HG03025 (cell line): ENCODE measurements around the gene TBX18.

Experiments used
- ATAC-seq: cut with Tn5 transposase; IDR thresholded peaks from one replicate; pipeline ENCODE4 v1.9.1; 2021; ENCODE audit warnings: mild to moderate bottlenecking, moderate library complexity; ENCODE audit not compliant: unreplicated experiment, low FRiP score

TBX18 gene

DNA sequence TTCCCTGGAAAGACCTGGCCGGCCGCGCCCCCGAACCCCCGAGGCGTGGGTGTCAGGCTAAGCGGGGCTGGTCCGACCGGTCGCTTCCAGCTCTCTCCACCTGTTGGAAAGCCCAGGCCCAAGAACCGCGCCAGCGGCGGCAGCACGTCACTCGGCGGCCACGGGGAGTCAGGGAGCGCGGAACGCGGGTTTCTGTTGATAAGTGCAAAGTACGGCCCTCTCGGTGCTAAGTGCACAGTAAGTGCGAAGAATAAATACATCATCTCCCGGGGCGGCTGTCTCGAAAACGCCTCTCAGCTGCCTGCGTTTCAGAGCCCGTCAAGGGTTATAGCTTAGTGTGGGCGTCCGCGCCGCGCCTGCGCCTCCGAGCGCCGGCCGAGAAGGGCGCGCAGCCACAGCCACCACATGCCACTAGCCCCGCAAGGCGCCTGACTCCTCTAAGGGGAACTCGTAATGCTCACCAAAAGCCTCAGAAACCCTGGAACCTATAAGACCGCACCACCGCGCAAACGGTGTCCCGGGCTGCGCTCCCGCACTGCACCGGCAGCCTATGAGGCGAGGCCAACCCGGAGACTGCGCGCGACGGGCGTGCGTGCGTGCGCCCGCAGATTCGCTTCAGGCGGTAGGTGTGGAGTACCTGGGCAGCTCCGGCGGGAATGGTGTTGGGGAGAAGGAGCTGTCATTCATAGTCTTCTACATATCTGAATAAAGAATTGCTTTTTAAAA lies 9.2 kb upstream of the TBX18 start:
- no peak for ATAC-seq

DNA sequence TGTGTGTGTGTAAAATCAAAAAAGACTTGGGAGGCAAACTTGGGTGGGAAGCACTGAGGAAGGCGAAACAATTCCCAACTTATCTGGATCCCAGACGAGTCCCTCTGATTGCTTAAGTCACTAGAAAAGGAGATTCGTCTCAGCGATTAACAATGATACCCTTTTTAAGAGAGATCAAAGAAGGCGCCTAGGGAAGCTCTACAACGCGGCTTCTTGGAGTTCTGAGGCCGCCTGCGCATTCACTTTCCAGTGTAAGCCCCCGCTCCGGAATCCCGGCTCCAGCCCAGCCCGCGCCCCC lies 8.7 kb upstream of the TBX18 start:
- no peak for ATAC-seq

DNA sequence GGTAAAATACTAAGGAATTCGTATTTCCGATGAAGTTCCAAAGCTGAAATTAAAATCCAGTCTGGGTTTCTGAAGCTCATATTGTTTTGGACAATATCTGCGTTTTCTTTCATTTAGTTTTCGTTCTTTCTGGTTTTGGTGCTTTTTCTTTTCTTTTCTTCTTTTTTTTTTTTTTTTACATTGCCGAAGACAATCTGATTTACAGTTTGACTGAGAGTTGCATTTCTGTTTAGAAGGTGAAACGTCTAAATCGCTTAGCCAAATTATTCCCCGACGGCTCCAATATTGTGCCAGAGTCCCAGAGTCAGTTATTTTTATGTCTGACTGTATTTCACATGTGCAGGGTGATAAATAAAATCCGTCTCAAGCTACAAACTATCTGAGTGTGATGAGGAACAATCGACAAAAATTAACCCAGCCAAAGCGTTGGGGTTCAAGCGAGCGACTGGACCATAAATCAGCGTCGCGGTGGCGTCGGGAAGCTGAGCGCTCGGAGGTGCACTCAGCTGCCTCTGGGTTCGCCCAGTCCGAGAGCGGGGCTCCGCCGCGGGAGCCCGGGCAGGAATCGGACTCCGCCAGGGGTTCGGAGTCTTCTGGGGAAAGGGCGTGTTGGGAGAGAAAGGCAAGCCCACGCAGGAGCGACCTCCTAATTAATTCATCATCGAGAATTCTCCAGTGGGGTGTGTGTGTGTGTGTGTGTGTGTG lies 8.2 kb upstream of the TBX18 start:
- ATAC-seq, result no peak

DNA sequence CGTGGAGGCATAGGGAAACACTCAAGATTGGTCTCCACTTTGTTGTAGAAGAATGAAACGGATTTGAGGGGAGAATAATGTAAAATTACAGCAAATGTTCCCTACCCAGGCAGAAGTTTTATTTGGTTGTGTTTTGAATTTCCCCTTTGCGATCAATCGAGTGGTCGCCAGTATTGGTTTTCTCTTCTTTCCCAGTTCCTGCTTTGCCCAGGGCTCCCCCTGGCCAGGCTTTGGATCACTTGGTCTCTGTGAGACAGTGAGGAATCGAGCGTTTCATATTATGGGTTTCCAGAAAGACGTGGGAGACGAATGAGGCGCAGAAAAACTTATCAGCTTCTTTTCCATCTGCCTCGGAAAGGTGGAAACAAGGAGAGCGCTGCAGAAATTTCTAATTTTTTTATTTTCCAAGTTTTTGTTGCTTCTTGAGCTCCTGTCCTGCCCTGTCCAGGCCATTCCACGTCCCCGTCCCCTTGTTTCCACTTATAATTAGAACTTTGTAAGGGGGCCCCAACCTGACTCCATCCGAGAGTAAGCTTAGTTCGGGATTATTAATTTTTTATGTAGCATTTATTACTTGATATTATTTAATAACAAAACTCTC lies 7.5 kb upstream of the TBX18 start:
- ATAC-seq, result no peak

DNA sequence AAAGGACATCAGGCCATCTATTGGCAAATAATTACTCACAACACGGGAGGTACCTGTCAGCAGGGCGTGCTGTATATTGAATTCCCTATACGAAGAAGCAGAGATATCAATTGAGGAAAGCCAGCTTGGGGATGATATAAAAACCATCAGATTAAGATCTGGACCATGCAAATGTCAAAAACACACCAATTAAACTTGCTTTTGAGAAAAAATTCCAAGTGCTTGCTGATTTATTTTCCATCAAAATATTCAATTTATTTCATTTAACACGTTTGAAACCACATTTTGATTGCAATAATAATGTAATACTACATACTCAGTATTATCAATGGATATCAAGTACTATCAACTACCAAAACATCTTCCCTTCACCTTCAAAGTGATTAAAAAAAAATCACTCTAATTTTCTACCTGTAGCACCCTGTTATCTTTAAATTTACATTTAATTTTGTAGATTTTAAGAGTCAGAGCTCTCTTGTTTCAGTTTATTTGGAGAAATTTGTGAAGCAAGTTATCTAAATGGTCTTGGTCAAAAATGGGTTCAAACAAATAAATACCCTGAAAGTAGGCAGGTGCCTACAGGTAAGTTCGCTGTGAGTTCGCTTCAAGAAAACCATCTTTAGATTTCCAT lies 6.8 kb upstream of the TBX18 start:
- ATAC-seq, result no peak

DNA sequence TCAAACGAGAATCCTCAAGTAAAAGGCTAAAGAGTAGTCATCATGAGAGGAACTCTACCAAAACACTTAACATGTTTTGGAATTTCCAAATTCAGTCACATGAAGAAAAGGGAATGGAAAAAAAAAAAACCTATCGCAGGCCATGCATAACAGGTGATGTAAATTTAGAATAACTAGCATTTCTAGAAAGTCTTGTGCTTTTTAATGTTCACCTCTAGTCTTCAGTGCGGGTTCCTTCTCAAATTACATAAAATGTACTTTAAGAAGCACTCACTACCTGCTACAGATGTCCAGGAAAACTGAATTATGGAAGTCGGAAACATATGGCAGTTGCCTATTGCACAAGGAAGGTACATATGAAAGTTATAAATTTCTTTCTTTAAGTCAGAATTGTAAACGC lies 6.1 kb upstream of the TBX18 start:
- ATAC-seq, result no peak

DNA sequence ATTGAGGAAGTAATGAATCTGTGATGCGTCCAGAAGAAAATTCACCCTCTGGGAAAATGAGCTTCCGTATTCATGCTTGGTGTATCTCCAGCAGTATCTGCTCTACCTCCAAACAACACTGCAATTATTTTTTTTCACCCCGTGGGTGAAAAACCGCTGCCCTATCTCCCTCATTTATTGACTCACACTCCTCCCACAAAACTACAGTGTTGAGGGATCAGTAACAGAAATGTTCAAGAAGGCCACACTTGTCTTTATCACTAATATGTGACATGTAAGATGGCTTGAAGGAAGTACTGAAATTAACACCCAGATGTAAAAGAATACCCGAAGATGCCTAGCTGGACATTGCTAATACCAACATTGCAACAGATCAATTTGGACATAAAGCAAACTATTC lies 4.9 kb upstream of the TBX18 start:
- ATAC-seq, result no peak

DNA sequence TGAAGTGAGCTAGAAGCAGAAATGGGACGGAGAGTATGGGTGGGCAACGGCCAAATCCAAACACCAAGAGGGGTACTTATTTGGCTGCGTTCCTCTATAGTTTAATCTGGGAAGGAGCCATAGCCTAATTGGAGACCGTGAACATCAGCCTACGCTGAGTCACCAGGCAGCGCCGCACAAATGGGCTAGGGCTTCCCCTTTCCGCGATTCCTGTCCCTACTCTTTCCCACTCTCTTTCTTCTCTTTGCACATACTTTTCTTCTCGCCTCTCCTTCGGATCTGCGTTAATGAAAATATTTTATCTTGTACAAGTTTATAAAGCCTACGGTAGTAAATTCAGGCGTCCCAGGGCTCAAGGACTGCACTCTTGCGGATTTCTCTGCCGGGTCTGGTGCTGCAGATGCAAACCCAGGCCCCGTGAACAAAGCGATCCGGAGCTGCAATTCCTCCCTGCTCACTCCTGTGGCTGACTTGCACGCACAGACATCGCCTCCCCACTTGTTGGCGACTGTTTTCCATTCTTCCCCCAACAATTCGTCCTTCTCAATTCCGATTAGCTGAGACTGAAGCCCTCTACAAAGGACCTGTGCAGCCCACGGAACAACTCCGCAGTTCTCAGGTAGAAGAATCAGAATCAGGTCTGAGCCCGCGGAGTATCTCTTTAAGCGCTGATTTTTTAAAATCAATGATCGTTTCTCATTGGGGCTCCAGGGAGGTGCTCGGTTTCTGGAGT lies 4.2 kb upstream of the TBX18 start:
- no peak for ATAC-seq

DNA sequence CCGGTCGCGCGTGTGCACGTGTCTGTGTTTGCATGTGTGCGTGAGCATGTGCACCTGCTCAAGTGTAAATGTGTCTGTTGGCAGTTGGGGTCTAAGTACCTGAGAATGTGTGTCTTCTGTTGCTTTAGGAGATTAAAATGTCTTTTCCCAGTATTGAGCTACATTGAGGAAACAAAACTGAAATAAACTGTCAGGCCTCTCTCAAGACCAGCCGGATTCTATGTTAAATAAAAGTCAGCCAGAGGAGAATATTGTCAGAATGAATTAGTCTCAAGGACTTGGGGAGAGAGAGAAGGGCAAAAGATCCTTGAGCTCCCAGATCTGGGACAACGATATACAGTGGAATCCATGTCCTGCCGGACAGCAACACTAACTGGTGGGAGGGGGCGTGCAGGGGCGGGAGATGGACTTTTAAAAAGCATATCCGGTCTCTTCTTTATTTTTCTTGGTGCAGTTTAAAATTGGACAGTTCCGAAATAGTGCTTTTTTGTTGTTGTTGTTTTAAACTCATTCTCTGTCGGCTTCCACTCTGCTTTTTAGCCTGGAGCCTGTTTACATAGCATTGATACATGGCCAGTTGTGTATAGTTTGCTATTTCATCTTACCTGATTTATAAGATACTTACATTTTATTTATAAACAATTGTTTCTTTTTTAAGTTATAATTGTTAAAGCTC lies 3.3 kb upstream of the TBX18 start:
- no peak for ATAC-seq

DNA sequence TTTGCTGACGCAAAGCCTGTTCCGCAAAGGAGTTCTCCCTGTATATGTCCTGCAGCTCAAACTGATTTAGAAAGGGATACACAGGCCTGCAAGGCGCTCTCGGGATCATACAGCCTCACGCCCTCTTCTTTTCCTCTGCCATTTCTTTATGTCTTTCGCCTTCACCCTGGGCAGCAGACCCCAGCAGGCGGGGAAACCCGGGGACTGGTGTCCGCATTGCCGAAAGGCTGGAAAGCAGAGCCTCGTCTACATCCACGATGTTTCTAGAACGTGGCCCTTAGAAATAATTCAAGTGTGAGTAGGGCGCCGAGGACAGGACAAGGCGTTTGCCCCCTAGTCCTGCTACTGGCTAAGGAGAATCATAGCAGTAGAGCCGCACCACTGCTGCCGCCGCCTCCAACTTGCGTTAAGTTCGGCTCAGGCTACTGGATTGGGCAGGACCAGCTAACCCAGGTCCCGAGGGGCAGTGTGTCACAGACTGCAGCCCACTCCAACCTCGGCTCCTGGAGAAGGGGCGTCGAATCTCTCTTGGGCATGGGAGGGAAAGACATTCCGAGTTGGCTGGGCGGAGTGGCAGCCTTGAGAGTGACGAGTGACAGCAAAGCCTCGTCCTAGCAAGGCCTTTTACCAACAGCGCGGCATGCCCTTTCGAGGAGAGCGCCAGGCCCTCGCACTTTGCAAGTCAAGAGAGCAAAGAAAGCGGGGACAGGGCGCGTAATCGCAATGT lies 2.6 kb upstream of the TBX18 start:
- no peak for ATAC-seq

DNA sequence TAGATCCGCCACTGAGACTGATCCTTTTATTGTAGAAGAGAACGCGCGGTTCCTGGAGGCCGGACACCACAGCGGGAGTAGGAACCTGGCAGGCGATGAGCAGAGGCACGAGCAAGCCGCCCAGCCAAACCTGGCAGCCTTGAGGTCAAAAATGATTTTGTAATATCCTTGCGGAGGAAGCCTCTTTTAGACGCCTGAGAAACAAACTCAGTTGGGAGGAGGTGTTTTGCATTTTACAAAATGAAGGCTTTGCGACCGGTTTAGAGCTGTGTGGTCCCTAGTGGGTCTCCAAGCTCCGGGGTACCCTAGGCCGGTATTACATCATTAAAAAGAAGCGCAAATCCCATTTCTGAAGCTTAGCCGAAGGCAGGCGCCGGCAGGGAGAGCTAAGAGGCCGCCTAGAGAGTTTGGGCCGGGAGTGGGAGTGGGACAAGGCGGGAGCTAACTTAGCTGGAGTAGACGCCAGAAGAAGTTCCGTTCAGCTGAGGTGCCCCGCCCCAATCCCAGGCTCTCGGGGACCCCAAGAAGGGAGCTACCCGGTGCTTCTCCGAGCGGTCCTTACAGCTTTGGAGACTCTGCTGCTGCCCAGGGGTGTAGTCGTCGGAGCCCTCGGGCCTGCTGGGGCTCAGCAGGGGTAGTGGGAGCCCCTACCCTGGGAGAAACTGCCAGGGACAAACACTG lies 1.9 kb upstream of the TBX18 start:
- no peak for ATAC-seq

DNA sequence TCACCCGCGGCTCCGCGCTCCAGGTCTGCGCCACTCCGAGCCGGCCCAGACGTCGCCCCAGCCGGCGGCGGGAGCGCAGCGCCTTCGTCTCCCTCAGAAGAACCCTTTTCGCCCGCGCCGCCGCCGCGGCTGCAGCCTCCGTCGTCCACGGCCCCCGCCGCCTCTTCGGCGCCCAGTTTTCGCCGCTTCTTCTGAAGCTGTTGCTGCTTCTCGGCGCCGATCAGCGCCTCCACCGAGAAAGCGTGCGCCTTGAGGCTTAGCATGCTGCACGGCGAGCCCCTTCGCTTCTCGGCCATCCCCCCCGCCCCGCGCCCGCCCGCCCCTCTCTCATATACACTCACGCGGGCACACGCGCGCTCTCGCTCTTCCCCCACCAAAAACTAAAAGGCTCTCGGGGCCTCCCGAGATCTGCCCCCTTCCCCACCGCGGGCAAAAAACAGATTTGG lies 489 bp downstream of the TBX18 start:
- no peak for ATAC-seq

DNA sequence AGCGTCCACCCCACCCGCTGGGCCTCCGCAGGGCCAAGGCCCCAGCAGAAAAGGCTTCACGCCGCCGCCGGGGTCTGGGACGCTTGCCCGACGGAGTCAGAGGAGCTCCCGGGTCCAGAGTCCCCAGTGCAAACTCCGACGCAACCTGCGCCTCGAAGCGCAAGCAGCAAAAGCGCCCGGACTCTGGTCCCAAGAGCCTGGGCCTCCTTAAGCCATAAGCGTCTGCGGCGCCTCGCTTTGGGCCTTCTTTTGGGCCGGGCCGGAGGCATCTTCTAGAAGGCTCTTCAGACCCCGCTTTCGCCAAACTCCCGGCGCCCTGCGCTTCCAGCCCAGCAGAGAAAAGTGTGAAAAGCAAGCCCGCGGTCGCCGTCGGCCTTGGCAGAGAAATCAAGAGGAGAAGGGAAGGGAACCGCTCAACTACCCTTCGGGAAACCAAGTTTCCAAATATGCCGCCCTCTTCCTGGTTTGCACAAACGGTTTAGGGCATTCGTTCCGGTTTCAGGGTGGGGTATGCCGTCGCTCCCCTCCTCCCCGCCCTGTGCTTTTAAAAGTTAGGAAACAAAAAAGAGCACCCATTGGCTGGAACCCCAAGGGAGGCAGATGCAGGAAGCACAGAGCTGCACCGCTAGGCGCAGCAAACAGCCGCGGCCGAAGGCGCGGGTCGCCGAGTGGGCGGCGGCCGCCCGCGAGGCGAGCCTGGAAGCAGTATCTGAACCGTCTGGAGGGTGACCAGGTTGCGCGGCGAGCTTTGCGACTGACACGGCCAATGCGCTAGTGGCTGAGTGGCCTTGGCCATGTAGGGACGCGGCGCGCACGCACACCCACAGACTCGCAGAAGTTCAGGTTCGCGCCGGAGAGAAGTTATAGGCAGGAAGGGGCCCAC lies 1.2 kb downstream of the TBX18 start:
- no peak for ATAC-seq

DNA sequence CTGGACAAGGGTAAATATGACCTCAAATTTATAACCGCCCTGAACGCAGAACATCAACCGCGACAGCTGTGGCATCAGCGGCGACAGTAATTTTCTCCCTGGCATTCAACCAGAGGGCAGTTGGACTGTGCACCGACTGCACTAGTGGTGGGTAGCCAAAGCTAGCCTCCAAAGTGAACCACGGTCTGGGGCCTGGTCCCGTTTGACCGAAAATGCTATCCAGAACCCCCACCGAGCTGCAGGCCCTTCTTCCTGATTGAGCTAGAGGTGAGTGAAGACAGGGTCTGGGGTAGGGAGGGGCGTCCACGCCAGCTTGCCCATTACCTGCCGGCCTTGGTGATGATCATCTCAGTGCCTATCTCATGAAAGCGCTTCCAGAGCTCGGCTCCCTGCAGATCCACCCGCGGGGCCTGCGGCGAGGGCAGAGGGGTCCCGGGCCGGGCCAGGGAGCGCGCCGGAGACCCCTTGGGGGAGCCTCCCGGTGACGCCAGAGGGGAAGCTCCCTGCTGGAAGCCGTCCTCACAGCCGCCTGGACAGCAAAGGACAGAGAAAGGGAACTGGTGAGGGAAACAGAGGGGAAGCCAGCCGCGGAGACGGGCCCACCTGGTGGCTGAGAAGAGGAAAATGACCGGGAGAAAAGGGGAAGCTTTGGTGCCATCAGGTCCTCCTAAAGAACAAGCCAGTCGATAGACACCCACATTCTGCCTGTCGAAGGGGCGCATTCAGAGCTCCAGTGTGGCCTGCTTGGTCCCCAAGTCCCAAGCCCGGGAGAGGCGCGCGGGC lies 2.0 kb downstream of the TBX18 start:
- no peak for ATAC-seq

DNA sequence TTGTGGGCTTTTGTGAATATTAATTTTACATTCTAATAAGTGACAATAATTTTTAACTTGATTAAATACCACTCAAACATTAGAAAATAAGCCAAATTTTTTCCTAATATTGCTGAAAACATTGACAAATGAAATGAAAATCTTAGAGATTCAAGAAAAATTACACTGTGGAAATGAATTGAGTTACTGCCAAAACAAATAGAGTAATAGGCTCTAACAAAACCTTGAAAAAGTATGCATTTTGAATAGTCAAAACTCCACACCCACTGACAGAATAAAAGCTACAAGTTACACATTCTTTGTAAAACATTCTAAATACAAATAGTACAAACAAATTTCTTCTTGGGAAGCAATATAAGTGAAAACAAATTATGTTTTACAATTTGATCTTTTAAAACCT lies 5.9 kb downstream of the TBX18 start:
- no peak for ATAC-seq

DNA sequence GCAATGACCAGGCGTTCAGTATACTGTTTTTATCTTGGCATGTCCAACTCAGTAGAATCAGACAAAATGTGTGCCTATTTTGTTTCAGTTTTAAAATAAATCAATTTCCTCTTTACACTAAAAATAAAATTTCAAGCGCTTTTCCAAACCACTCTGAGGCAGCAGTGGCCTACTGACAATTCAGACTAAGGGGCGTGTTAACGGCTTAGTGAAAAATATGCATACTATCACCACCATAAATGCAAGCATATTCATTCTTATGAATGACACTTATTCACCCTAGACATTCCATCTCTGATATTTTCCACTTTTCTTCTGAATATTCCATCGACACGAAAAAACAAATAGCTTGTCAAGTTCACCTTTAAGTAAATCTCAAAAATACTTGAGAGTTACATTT lies 7.5 kb downstream of the TBX18 start:
- ATAC-seq, result no peak

DNA sequence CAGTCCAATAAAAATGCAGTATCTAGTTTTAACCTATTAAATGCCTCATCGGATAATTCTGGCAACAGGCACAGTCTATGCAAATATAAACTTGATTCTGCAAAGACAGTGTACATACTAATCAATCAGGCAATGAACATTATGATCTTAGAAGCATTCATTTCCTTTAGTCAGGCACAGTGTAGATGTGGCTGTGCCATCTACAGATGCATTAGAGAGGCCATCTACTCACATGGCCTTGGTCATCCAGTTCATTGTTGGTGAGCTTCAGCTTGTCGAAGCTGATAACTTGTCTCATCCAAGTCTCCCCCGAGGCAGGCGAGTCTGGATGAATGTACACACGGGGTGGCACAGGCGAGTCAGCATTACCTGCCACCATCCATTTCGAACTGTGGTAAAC lies 7.9 kb downstream of the TBX18 start:
- ATAC-seq, result no peak

DNA sequence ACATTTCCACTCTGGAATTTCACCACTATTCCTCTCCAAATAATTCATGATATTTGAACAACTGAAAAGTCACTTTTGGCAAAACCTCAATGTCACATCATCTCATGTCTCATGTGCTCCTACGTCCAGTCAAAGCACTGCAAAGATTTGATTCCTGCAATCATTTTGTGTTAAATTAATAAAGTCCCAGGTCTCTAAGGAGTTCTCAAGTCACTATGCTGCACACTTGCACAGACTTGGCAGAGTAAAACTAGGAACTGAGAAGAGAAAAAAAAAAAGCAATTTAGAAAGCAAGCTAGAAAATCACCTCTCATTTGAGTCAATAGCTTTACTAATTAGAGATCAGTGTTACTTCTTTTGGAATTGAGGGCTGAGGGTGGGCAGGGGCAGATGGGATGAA lies 11.2 kb downstream of the TBX18 start:
- no peak for ATAC-seq
